ENCODE data around the gene GRIN3B. TPM values are rescaled to one million over a fixed set of nuclear protein-coding genes. Genes with fewer than 3 reads are reported as not detected.

Gene GRIN3B
- total RNA-seq, 4 donors from 2014 or later = not detected

- Histone ChIP-seq H3K9me3 (no peaks in the 10 kb centered on the region), H3K27ac (no peak overlapping the region), H3K27me3 (no peaks in the 10 kb centered on the region), H3K36me3 (peaks cover 0 to 12% of the 10 kb centered on the region in 2 donors), H3K4me1 (peaks cover 20 to 23% of the 10 kb centered on the region in 2 donors), H3K4me3 (no peak overlapping the region)
- intact Hi-C loops (cut with DNase I; ENCODE audit: low total_unique reads) = no loop called here
- in situ Hi-C loops (cut with MboI; ENCODE audit: low sequenced_read_pairs in 4 of 4) = no loop called here
- no peak for ATAC-seq
- DNase-seq = peak in 1 of 2 donors; percentile 57
- TF ChIP-seq, protein P1, sequence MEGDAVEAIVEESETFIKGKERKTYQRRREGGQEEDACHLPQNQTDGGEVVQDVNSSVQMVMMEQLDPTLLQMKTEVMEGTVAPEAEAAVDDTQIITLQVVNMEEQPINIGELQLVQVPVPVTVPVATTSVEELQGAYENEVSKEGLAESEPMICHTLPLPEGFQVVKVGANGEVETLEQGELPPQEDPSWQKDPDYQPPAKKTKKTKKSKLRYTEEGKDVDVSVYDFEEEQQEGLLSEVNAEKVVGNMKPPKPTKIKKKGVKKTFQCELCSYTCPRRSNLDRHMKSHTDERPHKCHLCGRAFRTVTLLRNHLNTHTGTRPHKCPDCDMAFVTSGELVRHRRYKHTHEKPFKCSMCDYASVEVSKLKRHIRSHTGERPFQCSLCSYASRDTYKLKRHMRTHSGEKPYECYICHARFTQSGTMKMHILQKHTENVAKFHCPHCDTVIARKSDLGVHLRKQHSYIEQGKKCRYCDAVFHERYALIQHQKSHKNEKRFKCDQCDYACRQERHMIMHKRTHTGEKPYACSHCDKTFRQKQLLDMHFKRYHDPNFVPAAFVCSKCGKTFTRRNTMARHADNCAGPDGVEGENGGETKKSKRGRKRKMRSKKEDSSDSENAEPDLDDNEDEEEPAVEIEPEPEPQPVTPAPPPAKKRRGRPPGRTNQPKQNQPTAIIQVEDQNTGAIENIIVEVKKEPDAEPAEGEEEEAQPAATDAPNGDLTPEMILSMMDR (IDR thresholded peaks at IDR 0.05 in 4 of 5, conservative IDR thresholded peaks at IDR 0.05 in 1 of 5) = no peak
- no peak for TF ChIP-seq POLR2A (IDR thresholded peaks at IDR 0.05)
Measured at GRCh38 chr19:1045247-1045603, 45.0 kb downstream of the GRIN3B start.

- in situ Hi-C loops (cut with MboI; ENCODE audit: low sequenced_read_pairs in 4 of 4) = no loop called here
- intact Hi-C loops (cut with DNase I; ENCODE audit: low total_unique reads) = no loop called here
- Histone ChIP-seq H3K36me3 (peaks cover 0 to 12% of the 10 kb centered on the region in 2 donors), H3K4me1 (peaks cover 13 to 14% of the 10 kb centered on the region in 2 donors), H3K27ac (no peak overlapping the region), H3K4me3 (no peak overlapping the region), H3K27me3 (no peaks in the 10 kb centered on the region), H3K9me3 (no peaks in the 10 kb centered on the region)
- TF ChIP-seq POLR2A (IDR thresholded peaks at IDR 0.05) = no peak
- TF ChIP-seq, protein P1 (IDR thresholded peaks at IDR 0.05 in 4 of 5, conservative IDR thresholded peaks at IDR 0.05 in 1 of 5) = no peak
- ATAC-seq = no peak
- no peak for DNase-seq
Measured at GRCh38 chr19:1046117-1046626, 46.0 kb downstream of the GRIN3B start.

DNA sequence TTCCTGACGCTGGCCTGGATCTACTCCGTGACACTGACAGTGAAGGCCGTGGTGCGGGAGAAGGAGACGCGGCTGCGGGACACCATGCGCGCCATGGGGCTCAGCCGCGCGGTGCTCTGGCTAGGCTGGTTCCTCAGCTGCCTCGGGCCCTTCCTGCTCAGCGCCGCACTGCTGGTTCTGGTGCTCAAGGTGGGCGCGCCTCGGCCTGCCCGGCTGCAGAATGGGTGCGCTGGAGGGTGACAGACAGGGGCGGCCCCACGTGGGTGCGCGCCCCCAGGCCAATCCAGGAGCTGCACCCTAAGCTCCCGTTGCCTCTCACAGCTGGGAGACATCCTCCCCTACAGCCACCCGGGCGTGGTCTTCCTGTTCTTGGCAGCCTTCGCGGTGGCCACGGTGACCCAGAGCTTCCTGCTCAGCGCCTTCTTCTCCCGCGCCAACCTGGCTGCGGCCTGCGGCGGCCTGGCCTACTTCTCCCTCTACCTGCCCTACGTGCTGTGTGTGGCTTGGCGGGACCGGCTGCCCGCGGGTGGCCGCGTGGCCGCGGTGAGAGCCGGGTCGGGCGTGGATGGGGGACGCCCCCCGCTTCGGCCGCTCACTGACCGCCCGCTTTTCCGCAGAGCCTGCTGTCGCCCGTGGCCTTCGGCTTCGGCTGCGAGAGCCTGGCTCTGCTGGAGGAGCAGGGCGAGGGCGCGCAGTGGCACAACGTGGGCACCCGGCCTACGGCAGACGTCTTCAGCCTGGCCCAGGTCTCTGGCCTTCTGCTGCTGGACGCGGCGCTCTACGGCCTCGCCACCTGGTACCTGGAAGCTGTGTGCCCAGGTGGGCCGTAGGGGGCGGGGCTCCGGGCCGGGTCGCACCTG lies 46.8 kb downstream of the GRIN3B start:
- in situ Hi-C loops (cut with MboI; ENCODE audit: low sequenced_read_pairs in 4 of 4) (no loop called here), intact Hi-C loops (cut with DNase I; ENCODE audit: low total_unique reads) (no loop called here)
- TF ChIP-seq POLR2A (IDR thresholded peaks at IDR 0.05) = no peak
- TF ChIP-seq, protein P1 (IDR thresholded peaks at IDR 0.05 in 4 of 5, conservative IDR thresholded peaks at IDR 0.05 in 1 of 5) = no peak
- Histone ChIP-seq H3K9me3 (no peaks in the 10 kb centered on the region), H3K27me3 (no peaks in the 10 kb centered on the region), H3K4me1 (peaks cover 4 to 7% of the 10 kb centered on the region in 2 donors), H3K4me3 (no peak overlapping the region), H3K27ac (no peak overlapping the region), H3K36me3 (peaks cover 0 to 12% of the 10 kb centered on the region in 2 donors)
- no peak for DNase-seq
- ATAC-seq = no peak

GRCh38 chr19:1047696-1048147 lies 47.5 kb downstream of the GRIN3B start:
- no peaks in the 10 kb centered on the region for H3K9me3 ChIP-seq
- intact Hi-C loops (cut with DNase I; ENCODE audit: low total_unique reads) (no loop called here), in situ Hi-C loops (cut with MboI; ENCODE audit: low sequenced_read_pairs in 4 of 4) (no loop called here)
- H3K4me3 ChIP-seq = no peak overlapping the region
- peaks cover 0 to 12% of the 10 kb centered on the region in 2 donors for H3K36me3 ChIP-seq
- no peak for DNase-seq
- H3K27ac ChIP-seq = no peak overlapping the region
- TF ChIP-seq POLR2A (IDR thresholded peaks at IDR 0.05) = no peak
- TF ChIP-seq, protein P1 (IDR thresholded peaks at IDR 0.05 in 4 of 5, conservative IDR thresholded peaks at IDR 0.05 in 1 of 5) = no peak
- H3K27me3 ChIP-seq = no peaks in the 10 kb centered on the region
- ATAC-seq = no peak
- peaks cover 0 to 1% of the 10 kb centered on the region in 2 donors for H3K4me1 ChIP-seq
